MG63 (cell line): ENCODE measurements around the gene HS3ST3B1. TPM values are rescaled to one million over a fixed set of nuclear protein-coding genes. Genes with fewer than 3 reads are reported as not detected.

ENCODE experiments used
- DNase-seq: peaks from one replicate; pipeline ENCODE4 v3.0.0-alpha.2; 2020
- H3K27me3 ChIP-seq: fragments of 250-450 bp; sonication (Bioruptor Pico); 2 replicates; pipeline ENCODE4 v1.5.1; 2020; ENCODE audit warnings: mild to moderate bottlenecking, moderate library complexity
- H3K36me3 ChIP-seq: fragments of 250-450 bp; sonication (Bioruptor Pico); 2 replicates; pipeline ENCODE4 v1.5.1; 2020; ENCODE audit warnings: mild to moderate bottlenecking, moderate library complexity
- H3K4me3 ChIP-seq: fragments of 250-450 bp; sonication (Bioruptor Pico); 2 replicates; pipeline ENCODE4 v1.5.1; 2020; ENCODE audit warnings: mild to moderate bottlenecking, moderate library complexity
- H3K9me3 ChIP-seq: fragments of 250-450 bp; sonication (Bioruptor Pico); 2 replicates; pipeline ENCODE4 v1.5.1; 2020; ENCODE audit warnings: mild to moderate bottlenecking, moderate library complexity
- total RNA-seq: library from RNA; depleted of rRNA; stranded (reverse); fragments of >200 nt; shearing (Covaris generic); gene quantifications from 2 replicates; pipeline ENCODE4 v1.2.3, GENCODE V29; 2014; ENCODE audit warnings: low replicate concordance

HS3ST3B1 gene
- total RNA-seq, 1 experiment from 2014 or later: 0.49 TPM

DNA sequence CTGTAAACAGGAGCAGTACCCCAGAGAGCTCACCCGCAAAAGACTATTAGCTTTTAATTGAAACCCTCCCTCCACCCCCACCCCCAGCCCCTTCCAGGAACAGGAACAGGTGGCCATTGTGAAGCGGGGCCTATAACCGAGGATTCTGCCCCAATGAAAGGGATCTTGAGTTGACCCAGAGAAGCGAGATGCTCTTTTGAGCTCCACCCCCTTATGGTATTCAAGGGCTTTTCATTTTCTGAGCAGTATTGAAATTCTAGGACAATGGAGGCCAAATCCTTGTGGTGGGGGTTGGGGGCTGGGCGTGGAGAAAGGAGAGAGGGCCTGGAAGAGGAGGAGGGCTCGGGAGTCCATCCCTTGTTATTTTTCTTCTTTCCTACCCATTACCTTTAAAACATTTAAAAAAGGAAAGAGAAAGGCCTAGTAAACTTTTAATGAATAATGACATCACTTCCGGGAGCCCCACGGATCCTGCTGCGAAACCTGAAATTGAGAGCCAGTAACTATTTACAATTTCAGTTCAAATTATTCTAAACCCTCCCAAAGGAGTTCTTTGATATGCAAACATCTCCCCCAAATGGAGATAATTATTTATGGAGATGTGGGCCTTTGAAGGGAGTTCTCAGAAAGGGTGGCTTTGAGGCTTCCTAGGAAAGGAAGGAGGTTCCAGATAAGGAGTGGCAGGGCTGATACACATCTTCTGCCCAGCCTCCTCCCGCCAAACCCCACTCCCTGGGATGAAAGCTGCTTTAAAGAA, 30.5 kb downstream of the HS3ST3B1 start:
- H3K27me3 ChIP-seq: no peaks in the 10 kb centered on the region
- no peak overlapping the region for H3K4me3 ChIP-seq
- H3K9me3 ChIP-seq: no peaks in the 10 kb centered on the region
- no peaks in the 10 kb centered on the region for H3K36me3 ChIP-seq
- no peak for DNase-seq

DNA sequence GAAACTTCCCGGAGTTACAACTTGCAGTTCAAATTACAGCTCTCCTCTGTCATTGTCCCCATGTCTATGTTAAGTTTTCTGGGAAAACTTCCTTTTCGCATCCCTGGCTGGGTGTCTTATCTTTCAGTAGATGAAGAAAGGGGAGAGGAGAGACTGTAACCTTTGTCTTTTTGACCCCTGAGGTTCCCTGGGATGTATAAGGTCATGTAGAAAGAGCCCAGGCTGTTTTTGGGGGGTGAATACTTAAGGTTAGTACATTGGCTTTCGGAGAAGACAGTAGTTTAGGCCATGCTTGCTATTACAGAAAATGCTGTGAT, 31.1 kb downstream of the HS3ST3B1 start:
- no peak for DNase-seq
- no peak overlapping the region for H3K4me3 ChIP-seq
- no peaks in the 10 kb centered on the region for H3K9me3 ChIP-seq
- no peaks in the 10 kb centered on the region for H3K27me3 ChIP-seq
- H3K36me3 ChIP-seq: no peaks in the 10 kb centered on the region

DNA sequence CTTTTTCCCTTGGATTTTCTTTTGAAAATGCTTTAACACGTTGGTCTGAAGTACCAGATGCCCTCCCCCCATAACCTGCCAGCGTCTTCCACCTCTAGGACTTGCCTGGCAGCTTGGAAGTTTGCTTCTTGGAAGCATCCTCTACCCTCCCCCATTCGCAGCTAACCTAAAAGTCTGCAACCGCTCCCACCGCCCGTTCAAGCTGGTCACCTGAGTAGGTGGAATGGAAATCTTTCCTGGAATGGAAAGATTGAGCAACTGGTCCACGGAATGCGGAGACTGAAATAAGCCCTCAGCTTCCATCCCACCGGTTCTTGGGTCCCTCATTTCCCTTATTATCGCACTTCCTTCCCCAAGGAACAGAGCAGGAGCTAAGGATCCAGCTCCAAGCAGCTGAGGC, 31.4 kb downstream of the HS3ST3B1 start:
- Histone ChIP-seq H3K4me3 (no peak overlapping the region), H3K27me3 (no peaks in the 10 kb centered on the region), H3K9me3 (no peaks in the 10 kb centered on the region), H3K36me3 (no peaks in the 10 kb centered on the region)
- no peak for DNase-seq

DNA sequence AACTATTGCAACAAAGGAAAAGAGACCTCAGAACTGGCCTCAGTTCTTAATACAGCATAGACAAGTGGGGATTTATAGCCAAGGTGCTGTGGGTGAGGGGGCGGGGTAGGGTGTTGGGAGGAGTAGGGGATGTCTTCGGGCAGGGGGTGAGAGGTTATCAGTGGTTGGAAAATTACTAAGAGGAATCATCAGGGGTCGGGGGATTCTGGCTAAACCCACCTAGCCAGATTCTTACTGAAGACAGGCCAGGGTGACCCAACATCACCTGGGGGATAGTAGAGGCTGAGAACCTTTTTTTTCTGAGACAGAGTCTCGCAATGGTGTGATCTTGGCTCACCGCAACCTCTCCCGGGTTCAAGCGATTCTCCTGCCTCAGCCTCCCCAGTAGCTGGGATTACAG, 32.6 kb downstream of the HS3ST3B1 start:
- no peak for DNase-seq
- Histone ChIP-seq H3K27me3 (no peaks in the 10 kb centered on the region), H3K9me3 (no peaks in the 10 kb centered on the region), H3K4me3 (no peak overlapping the region), H3K36me3 (no peaks in the 10 kb centered on the region)

DNA sequence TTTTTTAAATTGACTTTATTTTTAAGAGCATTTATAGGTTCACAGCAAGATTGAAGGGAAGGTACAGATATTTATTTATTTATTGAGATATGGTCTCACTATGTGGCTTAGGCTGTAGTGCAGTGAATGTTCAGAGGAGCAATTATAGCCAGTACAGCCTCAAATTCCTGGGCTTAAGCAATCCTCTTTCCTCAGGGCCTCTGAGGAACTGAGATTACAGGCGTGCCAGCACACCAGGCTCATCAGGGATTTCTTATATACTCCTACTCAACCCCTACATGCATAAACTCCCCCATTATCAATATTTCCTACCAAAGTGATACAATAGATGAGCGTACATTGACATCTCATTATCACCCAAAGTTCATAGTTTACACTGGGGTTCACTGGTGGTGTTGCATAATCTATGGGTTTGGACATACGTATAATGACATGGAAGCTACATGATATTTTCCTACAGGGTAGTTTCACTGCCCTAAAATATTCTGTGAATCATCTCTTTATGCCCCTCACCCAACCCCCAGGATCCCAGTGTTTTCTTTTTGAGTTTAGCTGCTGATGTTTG, 33.5 kb downstream of the HS3ST3B1 start:
- no peak for DNase-seq

DNA sequence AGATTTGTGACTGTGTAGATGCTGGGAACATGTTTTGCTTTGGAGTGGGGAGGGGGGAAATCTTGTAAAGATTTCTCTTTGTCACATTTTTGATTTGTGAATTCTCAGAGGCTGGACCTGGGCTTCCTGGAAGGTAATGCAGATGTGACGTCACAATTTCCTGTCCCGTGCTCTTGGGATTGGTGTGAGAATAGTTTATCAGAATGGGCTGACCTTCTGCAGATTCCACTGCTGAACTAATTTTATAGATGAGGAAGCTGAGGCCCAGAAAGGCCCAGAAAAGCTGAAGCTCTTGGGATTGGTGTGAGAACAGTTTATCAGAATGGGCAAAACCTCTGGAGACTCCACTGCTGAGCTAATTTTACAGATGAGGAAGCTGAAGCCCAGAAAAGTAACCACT, 34.0 kb downstream of the HS3ST3B1 start:
- no peak for DNase-seq
- Histone ChIP-seq H3K9me3 (no peaks in the 10 kb centered on the region), H3K4me3 (no peak overlapping the region), H3K36me3 (no peaks in the 10 kb centered on the region), H3K27me3 (no peaks in the 10 kb centered on the region)

More for the DNA sequence above, 33.5 kb downstream of the HS3ST3B1 start:
- no peaks in the 10 kb centered on the region for H3K36me3 ChIP-seq
- no peaks in the 10 kb centered on the region for H3K27me3 ChIP-seq
- H3K9me3 ChIP-seq: no peaks in the 10 kb centered on the region
- H3K4me3 ChIP-seq: no peak overlapping the region

DNA sequence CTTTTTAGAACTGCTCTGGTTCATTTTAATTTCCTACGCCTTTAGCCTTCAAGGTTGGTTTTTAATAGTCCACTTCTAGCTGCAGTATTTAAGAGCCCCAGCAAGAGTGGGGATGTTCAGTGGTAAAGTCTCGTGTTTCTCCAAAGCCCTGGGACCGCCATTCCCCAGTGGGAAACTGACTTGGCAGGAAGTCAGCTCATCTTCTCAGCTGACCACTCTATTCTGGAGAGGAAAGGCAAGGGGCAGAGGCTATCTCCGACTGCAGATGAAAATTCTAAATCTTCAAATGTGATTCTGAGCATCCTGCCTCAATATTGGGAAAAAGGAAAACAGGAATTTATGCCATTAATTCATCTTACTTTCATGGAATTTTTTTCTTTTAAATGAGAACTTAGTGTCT, 35.5 kb downstream of the HS3ST3B1 start:
- Histone ChIP-seq H3K27me3 (no peaks in the 10 kb centered on the region), H3K4me3 (no peak overlapping the region), H3K9me3 (no peaks in the 10 kb centered on the region), H3K36me3 (no peaks in the 10 kb centered on the region)
- DNase-seq: no peak

DNA sequence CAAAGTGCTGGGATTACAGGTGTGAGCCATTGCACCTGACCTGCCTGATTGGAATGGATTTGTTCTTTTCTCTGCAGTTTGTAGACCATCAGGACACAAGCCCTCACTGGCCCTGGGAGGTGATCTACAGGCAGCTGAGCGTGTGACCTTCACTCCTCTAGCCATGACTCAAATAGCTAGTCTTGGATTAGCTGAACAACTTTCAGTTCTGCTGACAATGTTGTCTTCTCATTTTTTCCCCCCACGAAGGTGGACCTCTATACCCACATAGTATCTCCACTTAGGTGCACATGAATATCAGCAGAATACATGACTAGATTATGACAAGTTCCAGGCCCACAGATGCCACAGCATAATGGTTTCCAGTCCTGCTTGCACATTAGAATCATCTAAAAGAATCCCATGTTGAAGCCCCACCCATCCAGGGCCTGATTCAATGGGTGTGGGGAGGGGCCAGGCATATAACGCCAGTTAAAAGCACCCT, 36.8 kb downstream of the HS3ST3B1 start:
- Histone ChIP-seq H3K27me3 (no peaks in the 10 kb centered on the region), H3K9me3 (no peaks in the 10 kb centered on the region), H3K4me3 (no peak overlapping the region), H3K36me3 (no peaks in the 10 kb centered on the region)
- no peak for DNase-seq

DNA sequence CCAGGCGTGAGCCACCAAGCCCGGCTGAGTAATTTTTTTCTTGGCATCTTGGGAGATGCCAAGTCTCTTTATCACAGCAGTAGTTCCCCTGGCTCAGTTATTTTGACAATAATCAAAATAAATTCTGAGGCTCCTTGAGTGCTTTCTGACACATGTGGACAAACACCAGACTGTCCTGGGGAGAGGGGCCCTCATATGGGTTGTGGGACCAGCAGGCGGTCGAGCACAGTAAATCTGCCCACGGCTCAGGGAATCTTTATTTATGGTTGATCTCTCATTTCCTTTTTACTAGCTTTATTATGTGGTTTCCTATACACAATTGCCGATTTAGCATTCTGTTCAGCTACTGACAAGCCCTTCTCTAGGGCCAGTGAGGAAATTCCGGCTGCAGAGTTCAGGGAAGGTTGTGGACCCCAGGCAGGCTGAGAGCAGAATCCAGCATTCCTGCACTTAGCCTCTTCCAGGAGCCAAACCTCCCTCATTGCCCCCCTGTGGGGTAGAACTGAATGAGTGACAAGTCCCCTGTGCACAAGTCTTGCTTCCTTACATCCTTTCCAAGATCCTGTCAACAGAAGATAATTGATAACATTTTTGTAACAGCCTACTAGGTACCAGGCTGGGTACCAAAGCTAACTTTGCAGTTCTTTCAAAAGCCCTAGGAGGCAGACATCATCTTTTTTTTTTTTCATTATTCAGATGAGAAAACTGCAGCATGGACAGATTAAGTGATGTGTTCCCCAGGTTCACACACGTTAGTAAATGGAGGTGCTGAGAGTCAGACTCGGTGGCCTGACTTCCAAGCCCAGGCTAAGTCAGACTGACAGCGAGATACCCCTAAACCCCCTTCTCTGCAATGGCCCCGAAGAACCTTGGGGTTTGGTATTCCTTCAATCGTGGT, 40.2 kb downstream of the HS3ST3B1 start:
- Histone ChIP-seq H3K9me3 (no peaks in the 10 kb centered on the region), H3K4me3 (no peak overlapping the region), H3K36me3 (no peaks in the 10 kb centered on the region), H3K27me3 (no peaks in the 10 kb centered on the region)
- peak; percentile 43 for DNase-seq

DNA sequence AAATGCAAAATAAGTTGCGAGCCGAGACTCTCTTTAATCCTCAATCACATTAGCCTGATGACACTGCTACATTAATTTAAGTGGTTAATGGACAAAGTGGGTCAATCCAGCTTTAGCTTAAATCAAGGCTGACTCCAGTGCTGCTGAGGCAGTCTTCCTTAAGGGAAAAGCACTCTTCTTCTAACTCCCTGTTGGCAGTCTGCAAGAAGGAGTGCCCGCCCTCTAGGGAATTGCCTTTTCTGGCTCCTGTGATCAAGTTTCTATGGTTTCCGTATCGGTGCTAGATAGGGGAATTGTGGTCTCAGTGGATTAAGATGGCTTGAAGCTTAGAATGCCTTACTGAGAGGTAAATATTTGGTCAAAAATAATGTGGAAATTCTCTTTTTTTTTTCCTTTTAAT, 41.0 kb downstream of the HS3ST3B1 start:
- H3K9me3 ChIP-seq: no peaks in the 10 kb centered on the region
- DNase-seq: no peak
- H3K4me3 ChIP-seq: no peak overlapping the region
- no peaks in the 10 kb centered on the region for H3K36me3 ChIP-seq
- H3K27me3 ChIP-seq: no peaks in the 10 kb centered on the region

DNA sequence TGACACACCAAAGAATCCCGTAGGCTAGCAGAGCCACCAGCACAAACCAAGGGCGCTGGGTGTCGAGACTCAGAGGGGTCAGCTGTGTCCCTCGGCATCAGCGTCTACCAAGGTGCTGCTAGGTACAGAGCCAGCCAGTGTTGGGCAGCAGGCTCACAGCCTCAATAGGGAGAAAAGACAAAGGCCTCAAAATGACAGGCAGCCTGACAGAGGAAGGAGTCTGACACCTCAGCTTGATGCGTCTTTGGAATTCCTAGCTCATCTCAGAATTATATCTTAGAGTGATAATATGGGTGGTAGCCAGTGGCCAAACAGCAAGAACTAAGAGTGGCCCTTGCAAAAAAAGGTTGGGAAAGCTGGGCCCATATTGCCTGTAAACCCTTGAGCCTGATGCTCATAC, 45.9 kb downstream of the HS3ST3B1 start:
- Histone ChIP-seq H3K27me3 (no peaks in the 10 kb centered on the region), H3K9me3 (no peaks in the 10 kb centered on the region), H3K4me3 (no peak overlapping the region), H3K36me3 (no peaks in the 10 kb centered on the region)
- DNase-seq: no peak

DNA sequence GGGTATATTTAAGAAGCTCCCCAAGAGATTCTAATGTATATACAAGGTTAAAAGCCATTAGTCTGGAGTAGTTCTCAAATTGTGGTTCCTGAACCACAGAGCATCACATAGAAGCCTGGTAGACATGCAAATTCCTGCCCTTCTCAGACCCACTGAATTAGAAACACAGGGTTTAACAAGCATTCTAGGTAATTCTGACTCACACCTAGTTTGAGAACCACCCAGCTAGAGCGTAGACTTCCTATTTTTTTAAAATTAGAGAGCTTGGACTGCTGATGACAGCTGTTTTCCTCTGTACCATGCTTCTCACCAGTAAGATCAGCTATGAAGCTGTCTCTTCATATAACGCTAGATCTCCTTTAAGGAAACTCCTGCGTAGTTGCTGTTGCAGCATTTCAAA, 50.6 kb downstream of the HS3ST3B1 start:
- no peak for DNase-seq
- Histone ChIP-seq H3K36me3 (no peaks in the 10 kb centered on the region), H3K9me3 (no peaks in the 10 kb centered on the region), H3K27me3 (no peaks in the 10 kb centered on the region), H3K4me3 (no peak overlapping the region)

DNA sequence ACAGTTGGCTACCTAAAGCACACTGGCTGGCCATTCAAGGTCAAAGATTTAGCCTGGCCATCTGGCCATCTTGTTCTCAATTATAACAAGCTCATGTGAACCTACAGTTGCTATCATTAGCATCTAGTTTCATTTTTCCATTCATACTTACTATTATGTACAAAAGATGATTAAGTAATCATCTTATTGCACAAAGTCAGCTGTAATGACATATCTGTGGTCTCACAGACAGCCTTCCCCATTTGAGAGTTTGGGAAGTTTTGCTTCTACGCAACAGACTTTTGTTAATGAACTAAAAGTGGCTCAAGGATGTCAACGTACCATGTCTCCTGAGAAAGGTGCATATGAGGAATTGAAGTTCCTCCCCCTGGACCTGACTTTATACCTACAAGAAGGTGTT, 51.3 kb downstream of the HS3ST3B1 start:
- no peak for DNase-seq
- H3K36me3 ChIP-seq: no peaks in the 10 kb centered on the region
- no peak overlapping the region for H3K4me3 ChIP-seq
- no peaks in the 10 kb centered on the region for H3K27me3 ChIP-seq
- no peaks in the 10 kb centered on the region for H3K9me3 ChIP-seq

DNA sequence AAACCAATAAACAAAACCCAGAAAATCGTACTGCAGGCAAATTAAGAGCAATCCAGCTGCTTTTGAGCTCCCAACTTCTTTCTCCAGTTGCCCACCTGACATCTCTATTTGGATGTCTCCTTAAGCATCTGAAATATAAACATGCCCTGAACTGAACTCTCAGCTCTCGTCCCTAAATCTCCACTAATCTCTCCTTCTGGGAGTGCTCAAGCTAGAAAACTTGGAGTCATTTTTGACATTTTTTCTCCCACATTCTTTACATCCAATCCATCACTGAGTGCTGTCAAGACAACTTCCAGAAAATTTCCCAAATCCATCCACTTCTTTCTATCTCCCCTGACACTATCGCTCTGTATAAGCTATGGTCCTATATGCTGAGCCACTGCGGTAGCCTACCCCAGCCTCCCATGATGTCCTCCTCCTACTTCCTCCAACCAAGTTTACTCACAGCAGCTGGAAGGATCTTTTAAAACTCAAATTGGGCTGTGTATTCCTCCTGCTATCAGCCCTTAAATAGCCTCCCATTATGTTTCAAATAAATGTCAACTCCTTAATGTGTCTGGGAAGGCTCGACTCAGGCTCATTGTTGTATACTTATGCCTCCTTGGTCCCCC, 53.1 kb downstream of the HS3ST3B1 start:
- Histone ChIP-seq H3K36me3 (no peaks in the 10 kb centered on the region), H3K4me3 (no peak overlapping the region), H3K9me3 (no peaks in the 10 kb centered on the region), H3K27me3 (no peaks in the 10 kb centered on the region)
- no peak for DNase-seq

DNA sequence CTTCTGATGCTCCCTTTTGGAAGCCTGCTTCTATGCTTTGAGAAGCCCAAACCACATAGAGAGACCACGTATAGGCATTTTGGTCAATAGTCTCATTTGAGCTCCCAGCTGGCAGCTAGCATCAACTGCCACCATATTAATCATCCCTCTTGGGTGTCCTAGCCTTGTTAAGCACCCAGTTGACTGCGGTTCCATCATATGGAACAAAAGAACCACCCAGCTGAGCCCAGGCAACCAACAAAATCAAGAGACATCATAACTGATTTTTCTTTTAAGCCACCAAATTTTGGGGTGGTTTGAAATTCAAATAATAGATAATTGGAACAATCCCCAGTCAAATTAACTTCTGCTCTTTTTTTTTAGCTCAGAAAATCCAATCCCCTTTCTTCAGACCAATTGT, 53.9 kb downstream of the HS3ST3B1 start:
- Histone ChIP-seq H3K9me3 (no peaks in the 10 kb centered on the region), H3K4me3 (no peak overlapping the region), H3K27me3 (no peaks in the 10 kb centered on the region), H3K36me3 (no peaks in the 10 kb centered on the region)
- DNase-seq: no peak

DNA sequence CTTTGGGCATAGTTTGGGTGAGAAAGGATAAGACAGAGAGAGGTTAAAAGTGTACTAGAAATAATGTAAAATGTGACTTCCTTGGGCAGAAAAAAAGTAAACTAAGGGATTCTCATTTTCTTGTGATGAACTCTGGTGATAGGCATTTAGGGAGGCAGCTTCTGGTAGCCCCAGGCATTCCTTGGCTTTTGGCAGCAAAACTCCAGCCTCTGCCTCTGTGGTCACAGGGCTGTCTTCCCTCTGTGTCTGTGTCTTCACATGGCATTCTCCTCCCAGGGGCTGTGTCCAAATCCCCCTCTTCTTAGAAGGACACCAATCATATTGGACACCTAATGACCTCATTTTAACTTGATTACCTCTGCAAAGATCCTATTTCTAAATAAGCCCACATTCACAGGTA, 54.7 kb downstream of the HS3ST3B1 start:
- no peak overlapping the region for H3K4me3 ChIP-seq

More for the DNA sequence above, 54.7 kb downstream of the HS3ST3B1 start:
- no peak for DNase-seq
- Histone ChIP-seq H3K36me3 (no peaks in the 10 kb centered on the region), H3K27me3 (no peaks in the 10 kb centered on the region), H3K9me3 (no peaks in the 10 kb centered on the region)
